Stimulated activated naive B cell treated with anti-CD40 and anti-IgM and Interleukin-4, amounts not matched to agents 10 μg/mL and 1 μg/mL and 100 μg/mL, for 72 hours (primary cell): ENCODE data around the gene ALKAL2.

ENCODE experiments used
- ATAC-seq, 2 donors: fragments of 150-1000 bp; cut with Tn5 transposase; replicated peaks; 2 replicates each; pipeline ENCODE4 v1.10.0; 2021; ENCODE audit warnings: moderate library complexity in 1 of 2
- DNase-seq: peaks from one replicate; pipeline ENCODE4 v3.0.0; 2021
- H3K27ac Mint-ChIP-seq: one replicate; pipeline ENCODE4 v1.8.0; 2022; ENCODE audit warnings: mild to moderate bottlenecking, mixed read lengths
- H3K27me3 Mint-ChIP-seq, 2 donors: one replicate each; pipeline ENCODE4 v1.8.0; 2022; ENCODE audit warnings: mixed read lengths in 2 of 2
- H3K36me3 Mint-ChIP-seq, 2 donors: one replicate each; pipeline ENCODE4 v1.8.0; 2022; ENCODE audit warnings: mixed read lengths in 2 of 2, mild to moderate bottlenecking in 1 of 2
- H3K4me1 Mint-ChIP-seq, 2 donors: one replicate each; pipeline ENCODE4 v1.8.0; 2022; ENCODE audit warnings: mixed read lengths in 2 of 2, mild to moderate bottlenecking in 1 of 2
- H3K4me3 Mint-ChIP-seq, 2 donors: one replicate each; pipeline ENCODE4 v1.8.0; 2022; ENCODE audit warnings: mild to moderate bottlenecking in 2 of 2, mixed read lengths in 2 of 2, moderate library complexity in 1 of 2
- H3K9me3 Mint-ChIP-seq, 2 donors: one replicate each; pipeline ENCODE4 v1.8.0; 2022; ENCODE audit warnings: mixed read lengths in 2 of 2, mild to moderate bottlenecking in 1 of 2

Gene ALKAL2

DNA sequence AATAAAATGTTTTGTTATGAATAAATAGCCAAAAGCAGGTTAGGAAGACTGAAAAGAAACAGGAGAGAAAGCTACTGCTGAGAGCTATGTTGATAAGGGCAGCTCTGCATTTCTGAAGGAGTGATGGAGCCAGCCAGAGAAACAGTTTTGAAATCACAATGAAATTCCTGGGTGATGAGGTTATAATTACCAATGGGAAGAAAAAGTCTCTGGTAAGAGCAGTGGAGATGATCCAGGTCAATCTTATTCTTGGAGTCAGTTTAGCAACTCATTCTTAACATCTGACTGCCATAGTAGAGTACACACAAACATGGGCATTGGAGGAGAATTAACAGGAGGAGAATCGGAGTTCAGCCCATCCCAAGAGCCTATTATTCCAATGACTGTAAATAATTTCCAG is 2.4 kb downstream of the ALKAL2 start:
- Mint-ChIP-seq H3K4me1 (peaks cover 3 to 16% of the 10 kb centered on the region in 2 donors), H3K27ac (no peak overlapping the region), H3K36me3 (peaks cover 20 to 21% of the 10 kb centered on the region in 2 donors), H3K27me3 (peaks cover 20 to 28% of the 10 kb centered on the region in 2 donors), H3K9me3 (no peaks in the 10 kb centered on the region), H3K4me3 (no peak overlapping the region)
- ATAC-seq (no peak), DNase-seq (no peak)

DNA sequence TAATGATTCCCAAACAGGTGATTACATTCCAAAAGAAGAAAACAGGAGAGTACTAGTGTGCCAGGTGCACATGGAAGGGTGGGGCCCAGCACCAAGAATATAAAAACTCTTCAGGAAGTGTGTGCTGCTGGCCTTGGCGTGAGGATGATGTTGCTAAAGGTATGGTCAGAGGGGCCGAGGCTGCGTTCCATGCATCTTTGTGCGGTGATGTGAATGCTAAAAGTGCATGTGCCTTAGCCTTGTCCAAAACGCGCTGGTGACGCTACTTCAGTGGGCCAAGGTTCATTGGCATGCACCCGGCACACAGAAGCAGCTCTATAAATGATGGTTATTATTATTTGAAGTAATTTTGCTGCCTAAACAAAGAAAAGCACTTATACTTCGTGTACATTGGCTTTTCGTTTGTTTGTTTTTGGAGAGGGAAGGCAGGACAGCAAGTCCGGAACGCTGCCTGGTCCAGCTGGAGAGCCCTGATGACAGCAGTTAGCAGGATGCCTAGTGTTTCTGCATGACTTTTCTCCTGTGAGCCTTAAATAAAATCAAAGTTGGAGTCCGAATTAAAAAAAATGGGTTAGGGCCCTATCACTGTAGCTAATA is 2.9 kb downstream of the ALKAL2 start:
- peaks cover 20 to 21% of the 10 kb centered on the region in 2 donors for H3K36me3 Mint-ChIP-seq
- peaks cover 3 to 14% of the 10 kb centered on the region in 2 donors for H3K4me1 Mint-ChIP-seq
- DNase-seq (no peak), ATAC-seq (no peak)
- peaks cover 18 to 23% of the 10 kb centered on the region in 2 donors for H3K27me3 Mint-ChIP-seq
- no peak overlapping the region for H3K27ac Mint-ChIP-seq
- no peaks in the 10 kb centered on the region for H3K9me3 Mint-ChIP-seq
- no peak overlapping the region for H3K4me3 Mint-ChIP-seq

- H3K36me3 Mint-ChIP-seq: peaks cover 20 to 21% of the 10 kb centered on the region in 2 donors
- no peak overlapping the region for H3K27ac Mint-ChIP-seq
- no peaks in the 10 kb centered on the region for H3K9me3 Mint-ChIP-seq
- H3K4me1 Mint-ChIP-seq: peaks cover 3 to 6% of the 10 kb centered on the region in 2 donors
- no peak overlapping the region for H3K4me3 Mint-ChIP-seq
- DNase-seq (no peak), ATAC-seq (no peak)
- peaks cover 13 to 15% of the 10 kb centered on the region in 2 donors for H3K27me3 Mint-ChIP-seq
Observed at GRCh38 chr2:283996-284794, 3.7 kb downstream of the ALKAL2 start.

DNA sequence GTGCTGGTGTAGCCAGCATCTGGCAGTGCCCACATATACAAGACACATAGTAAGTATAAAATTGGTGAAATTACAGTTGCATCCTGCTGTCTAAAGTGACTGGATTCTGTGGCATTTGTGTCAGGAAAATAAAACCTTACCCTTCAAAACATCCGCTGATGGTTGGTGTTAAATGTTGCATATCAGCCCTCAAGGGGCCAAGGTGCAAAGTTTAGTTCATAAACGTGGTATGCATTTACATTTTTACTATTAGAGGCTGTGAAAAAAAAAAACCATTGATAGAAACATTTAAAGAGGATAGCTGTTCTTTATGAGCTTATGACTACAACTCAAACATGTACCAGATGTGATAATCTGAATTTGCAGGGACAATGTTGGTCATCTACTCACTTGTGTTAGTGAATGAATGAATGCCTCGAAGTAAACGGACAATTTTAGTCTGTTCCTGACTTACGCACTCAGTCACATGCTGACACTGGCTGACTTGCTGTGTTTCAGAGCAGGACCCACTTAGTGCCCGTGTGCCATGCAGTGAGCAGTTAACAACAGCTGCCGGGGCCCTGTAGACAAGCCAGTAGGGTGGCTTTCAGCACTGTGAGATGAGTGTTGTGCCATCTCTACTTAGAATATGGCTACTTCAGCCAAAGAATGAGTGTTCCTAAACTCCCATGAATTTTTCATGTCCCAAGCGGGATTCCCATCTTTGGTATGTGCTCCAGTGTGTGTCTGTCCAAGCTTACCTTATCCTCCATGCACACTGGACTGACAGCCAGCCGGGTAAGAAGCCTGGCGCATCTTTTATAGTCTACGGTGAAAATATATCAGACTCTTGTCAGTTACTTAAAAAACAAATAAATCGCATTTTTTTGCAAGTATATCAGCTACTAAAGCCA is 5.3 kb downstream of the ALKAL2 start:
- H3K27ac Mint-ChIP-seq: no peak overlapping the region
- H3K9me3 Mint-ChIP-seq: no peaks in the 10 kb centered on the region
- H3K36me3 Mint-ChIP-seq: peaks cover 22 to 23% of the 10 kb centered on the region in 2 donors
- H3K4me3 Mint-ChIP-seq: no peak overlapping the region
- DNase-seq (no peak), ATAC-seq (no peak)
- peaks cover 13 to 15% of the 10 kb centered on the region in 2 donors for H3K27me3 Mint-ChIP-seq
- H3K4me1 Mint-ChIP-seq: peaks cover 3 to 5% of the 10 kb centered on the region in 2 donors

- Mint-ChIP-seq H3K36me3 (peaks cover 24 to 31% of the 10 kb centered on the region in 2 donors), H3K4me1 (no peaks in the 10 kb centered on the region), H3K27me3 (peaks cover 8 to 9% of the 10 kb centered on the region in 2 donors), H3K9me3 (no peaks in the 10 kb centered on the region), H3K4me3 (no peak overlapping the region), H3K27ac (no peak overlapping the region)
- DNase-seq (no peak), ATAC-seq (no peak)
Observed at GRCh38 chr2:281381-281780, 6.5 kb downstream of the ALKAL2 start.

- ATAC-seq (no peak), DNase-seq (no peak)
- Mint-ChIP-seq H3K27me3 (peaks cover 2 to 4% of the 10 kb centered on the region in 2 donors), H3K4me3 (no peak overlapping the region), H3K27ac (no peak overlapping the region), H3K4me1 (peaks cover 0 to 1% of the 10 kb centered on the region in 2 donors), H3K9me3 (no peaks in the 10 kb centered on the region), H3K36me3 (peaks cover 19 to 32% of the 10 kb centered on the region in 2 donors)
Observed at GRCh38 chr2:280650-281110, 7.2 kb downstream of the ALKAL2 start.

- Mint-ChIP-seq H3K36me3 (peaks cover 22 to 33% of the 10 kb centered on the region in 2 donors), H3K4me1 (peaks cover 4 to 7% of the 10 kb centered on the region in 2 donors)
Observed at GRCh38 chr2:279956-280649, 7.8 kb downstream of the ALKAL2 start.

GRCh38 chr2:279366-279765 is 8.5 kb downstream of the ALKAL2 start:
- H3K9me3 Mint-ChIP-seq: no peaks in the 10 kb centered on the region
- H3K4me3 Mint-ChIP-seq: no peak overlapping the region
- ATAC-seq (no peak), DNase-seq (no peak)
- peaks cover 24 to 37% of the 10 kb centered on the region in 2 donors for H3K36me3 Mint-ChIP-seq
- H3K27ac Mint-ChIP-seq: no peak overlapping the region
- peaks cover 7 to 14% of the 10 kb centered on the region in 2 donors for H3K4me1 Mint-ChIP-seq
- no peaks in the 10 kb centered on the region for H3K27me3 Mint-ChIP-seq

More at GRCh38 chr2:279956-280649, 7.8 kb downstream of the ALKAL2 start:
- DNase-seq (no peak), ATAC-seq (no peak)
- Mint-ChIP-seq H3K9me3 (no peaks in the 10 kb centered on the region), H3K27me3 (no peaks in the 10 kb centered on the region), H3K27ac (no peak overlapping the region), H3K4me3 (no peak overlapping the region)

GRCh38 chr2:278927-279320 is 9.0 kb downstream of the ALKAL2 start:
- DNase-seq: no peak
- Mint-ChIP-seq H3K4me3 (no peak overlapping the region), H3K4me1 (peaks cover 7 to 15% of the 10 kb centered on the region in 2 donors), H3K27ac (no peak overlapping the region), H3K27me3 (no peaks in the 10 kb centered on the region), H3K36me3 (peaks cover 24 to 37% of the 10 kb centered on the region in 2 donors), H3K9me3 (no peaks in the 10 kb centered on the region)
- ATAC-seq: no peak

- H3K4me1 Mint-ChIP-seq: peaks cover 7 to 15% of the 10 kb centered on the region in 2 donors
- ATAC-seq (no peak), DNase-seq (no peak)
- H3K4me3 Mint-ChIP-seq: no peak overlapping the region
- no peaks in the 10 kb centered on the region for H3K27me3 Mint-ChIP-seq
- H3K36me3 Mint-ChIP-seq: peaks cover 24 to 35% of the 10 kb centered on the region in 2 donors
- no peak overlapping the region for H3K27ac Mint-ChIP-seq
- H3K9me3 Mint-ChIP-seq: no peaks in the 10 kb centered on the region
Observed at GRCh38 chr2:278312-278926, 9.5 kb downstream of the ALKAL2 start.

DNA sequence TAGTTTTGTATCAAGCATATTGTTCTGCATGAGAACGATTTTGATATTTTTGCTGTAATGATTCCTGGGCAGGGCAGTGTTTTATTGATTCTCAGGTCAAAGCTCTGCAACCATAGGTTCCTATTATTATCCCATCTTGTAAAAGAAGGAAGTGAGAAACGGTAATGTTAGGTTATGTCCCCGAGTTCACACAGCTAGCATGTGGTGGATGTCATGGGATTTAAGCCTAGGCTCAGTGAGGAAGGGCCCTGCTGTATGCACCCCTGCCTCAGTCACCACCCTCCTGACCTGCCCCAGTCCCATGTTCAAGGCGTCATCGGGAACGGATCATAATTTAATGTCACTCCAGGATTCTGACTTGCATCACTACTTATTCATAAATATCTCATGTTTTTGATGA is 12.4 kb downstream of the ALKAL2 start:
- peaks cover 23 to 40% of the 10 kb centered on the region in 2 donors for H3K36me3 Mint-ChIP-seq
- ATAC-seq: peak; percentile 81 to 91

DNA sequence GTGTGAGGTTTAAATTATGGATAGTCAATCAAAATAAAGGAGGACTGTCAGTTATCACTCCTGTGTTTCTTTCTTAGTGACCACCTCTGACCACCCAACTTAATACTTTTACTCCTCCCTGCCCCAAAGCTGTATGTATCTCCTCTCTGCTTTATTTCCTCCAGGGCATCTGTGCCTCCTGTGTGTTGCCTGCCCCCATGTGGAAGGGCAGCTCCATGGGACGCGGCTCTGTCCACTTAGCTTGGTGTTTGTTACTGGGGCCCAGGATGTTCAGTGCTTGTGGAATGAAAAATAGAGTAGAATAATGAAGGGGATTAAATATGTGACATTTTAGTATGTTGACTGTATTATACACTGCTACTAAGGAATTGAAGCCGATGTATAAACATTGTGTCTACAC is 13.4 kb downstream of the ALKAL2 start:
- no peaks in the 10 kb centered on the region for H3K9me3 Mint-ChIP-seq
- H3K4me1 Mint-ChIP-seq: peaks cover 23 to 39% of the 10 kb centered on the region in 2 donors
- DNase-seq: no peak
- no peak for ATAC-seq
- H3K4me3 Mint-ChIP-seq: no peak overlapping the region
- H3K27me3 Mint-ChIP-seq: no peaks in the 10 kb centered on the region
- no peak overlapping the region for H3K27ac Mint-ChIP-seq
- peaks cover 23 to 40% of the 10 kb centered on the region in 2 donors for H3K36me3 Mint-ChIP-seq

More for the DNA sequence above, 12.4 kb downstream of the ALKAL2 start:
- Mint-ChIP-seq H3K4me1 (peaks cover 16 to 29% of the 10 kb centered on the region in 2 donors), H3K9me3 (no peaks in the 10 kb centered on the region), H3K27me3 (no peaks in the 10 kb centered on the region), H3K4me3 (no peak overlapping the region), H3K27ac (no peak overlapping the region)
- no peak for DNase-seq

DNA sequence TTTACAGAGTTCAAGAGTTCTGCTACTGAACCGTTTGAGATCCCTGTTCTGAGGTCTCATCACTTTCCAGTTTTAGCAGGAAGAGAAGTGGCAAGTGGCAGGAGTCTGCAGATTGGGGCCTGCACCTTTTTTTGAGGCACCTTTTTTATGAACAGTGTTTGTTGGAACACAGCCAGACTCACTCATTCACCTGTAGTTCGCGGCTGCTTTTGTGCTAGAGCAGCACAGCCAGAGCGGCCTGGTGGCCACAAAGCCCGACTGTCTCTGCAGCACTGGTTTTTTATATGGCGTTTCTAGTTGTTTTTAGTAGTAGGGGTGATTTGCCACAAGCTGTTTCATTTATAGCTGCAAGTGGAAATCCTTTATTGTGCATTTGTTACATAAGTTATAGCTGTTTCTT is 14.6 kb downstream of the ALKAL2 start:
- peaks cover 23 to 42% of the 10 kb centered on the region in 2 donors for H3K36me3 Mint-ChIP-seq
- H3K27ac Mint-ChIP-seq: no peak overlapping the region
- no peaks in the 10 kb centered on the region for H3K9me3 Mint-ChIP-seq
- ATAC-seq: no peak
- peaks cover 25 to 47% of the 10 kb centered on the region in 2 donors for H3K4me1 Mint-ChIP-seq
- H3K27me3 Mint-ChIP-seq: no peaks in the 10 kb centered on the region
- no peak for DNase-seq
- H3K4me3 Mint-ChIP-seq: no peak overlapping the region
